IMR-90 (cell line): ENCODE data around the gene EIF4H. TPM values are rescaled to one million over a fixed set of nuclear protein-coding genes. Genes with fewer than 3 reads are reported as not detected.

ENCODE experiments used
- ATAC-seq: fragments of 200-7000 bp; cut with Tn5 transposase; 2 replicates; pipeline ENCODE4 v1.9.1; 2020; ENCODE audit warnings: low read depth, mild to moderate bottlenecking, moderate library complexity
- BruUV-seq: library from RNA; stranded (reverse); fragments of 400-500 nt; replicated peaks from 2 replicates; lab custom pipeline; 2021; lab: Mats Ljungman, UMichigan
- CTCF ChIA-PET: fragments of 300-600 bp; formaldehyde crosslinking; extraction: SDS; loops from one replicate; lab custom pipeline; 2021; ENCODE audit warnings: antibody characterized with exemption; lab: Yijun Ruan, JAX
- POLR2A ChIA-PET: fragments of 300-600 bp; sonication (Branson Sonifier 250); formaldehyde crosslinking; loops from one replicate; lab custom pipeline; 2022; ENCODE audit warnings: antibody characterized with exemption; ENCODE audit not compliant: unreplicated experiment; lab: Charles Lee
- DNase-seq: peaks from one replicate; pipeline ENCODE4 v3.0.0; 2013
- H2AFZ ChIP-seq: replicated peaks from 2 replicates; pipeline ENCODE3; 2013; ENCODE audit warnings: low read length, mild to moderate bottlenecking; ENCODE audit not compliant: poor library complexity
- H2AK5ac ChIP-seq: 2 replicates; pipeline ENCODE4 v1.6.1; 2013; ENCODE audit warnings: low read depth, low read length, inconsistent platforms
- H2AK9ac ChIP-seq: replicated peaks from 2 replicates; pipeline ENCODE3; 2013; ENCODE audit warnings: mild to moderate bottlenecking, low read depth, low read length, moderate library complexity; ENCODE audit not compliant: poor library complexity
- H2BK120ac ChIP-seq: 2 replicates; pipeline ENCODE4 v1.6.1; 2013; ENCODE audit warnings: low read depth, low read length, inconsistent platforms
- H2BK15ac ChIP-seq: 3 replicates; pipeline ENCODE4 v1.6.1; 2013; ENCODE audit warnings: low read depth, low read length, inconsistent platforms
- H2BK20ac ChIP-seq: 2 replicates; pipeline ENCODE4 v1.6.1; 2013; ENCODE audit warnings: low read depth, mild to moderate bottlenecking, inconsistent platforms, low read length, moderate library complexity
- H2BK5ac ChIP-seq: 2 replicates; pipeline ENCODE4 v1.6.1; 2013; ENCODE audit warnings: mild to moderate bottlenecking, low read depth, low read length, inconsistent platforms; ENCODE audit not compliant: poor library complexity, severe bottlenecking
- H3K14ac ChIP-seq: replicated peaks from 2 replicates; pipeline ENCODE4 v1.6.1; 2013; ENCODE audit warnings: low read depth, low read length, inconsistent platforms
- H3K18ac ChIP-seq: 2 replicates; pipeline ENCODE4 v1.6.1; 2013; ENCODE audit warnings: low read depth, low read length, control low read depth
- H3K23ac ChIP-seq: 2 replicates; pipeline ENCODE4 v1.6.1; 2013; ENCODE audit warnings: low read depth, low read length, inconsistent platforms
- H3K27ac ChIP-seq: 2 replicates; pipeline ENCODE4 v1.5.1; 2013; ENCODE audit warnings: mild to moderate bottlenecking, control low read depth, low read length; ENCODE audit not compliant: insufficient read depth
- H3K27me3 ChIP-seq: 2 replicates; pipeline ENCODE4 v1.6.1; 2013; ENCODE audit warnings: low read length; ENCODE audit not compliant: control insufficient read depth, insufficient read depth
- H3K36me3 ChIP-seq: 2 replicates; pipeline ENCODE4 v1.6.1; 2013; ENCODE audit warnings: low read length, mixed read lengths; ENCODE audit not compliant: control insufficient read depth, insufficient read depth
- H3K4ac ChIP-seq: 2 replicates; pipeline ENCODE4 v1.6.1; 2013; ENCODE audit warnings: low read depth, low read length, inconsistent platforms
- H3K4me1 ChIP-seq: 2 replicates; pipeline ENCODE4 v1.6.1; 2013; ENCODE audit warnings: low read length, mixed read lengths; ENCODE audit not compliant: control insufficient read depth, insufficient read depth
- H3K4me2 ChIP-seq: 2 replicates; pipeline ENCODE4 v1.6.1; 2013; ENCODE audit warnings: low read depth, mild to moderate bottlenecking, control low read depth, low read length, moderate library complexity
- H3K4me3 ChIP-seq: 2 replicates; pipeline ENCODE4 v1.5.1; 2013; ENCODE audit warnings: low read depth, mild to moderate bottlenecking, control low read depth, low read length, moderate library complexity; ENCODE audit not compliant: insufficient read depth
- H3K56ac ChIP-seq: 2 replicates; pipeline ENCODE4 v1.6.1; 2013; ENCODE audit warnings: low read length, inconsistent platforms; ENCODE audit not compliant: insufficient read depth; ENCODE audit errors: extremely low read depth
- H3K79me1 ChIP-seq, 2 experiments: 2 replicates each; pipeline ENCODE4 v1.6.1; 2013; ENCODE audit warnings: low read length in 2 of 2, inconsistent platforms in 1 of 2, low read depth in 1 of 2
- H3K9ac ChIP-seq: 2 replicates; pipeline ENCODE4 v1.6.1; 2013; ENCODE audit warnings: low read depth, low read length, control low read depth
- H3K9me1 ChIP-seq: 2 replicates; pipeline ENCODE4 v1.6.1; 2013; ENCODE audit warnings: low read length, inconsistent platforms; ENCODE audit not compliant: insufficient read depth
- H3K9me3 ChIP-seq: 2 replicates; pipeline ENCODE4 v1.6.1; 2013; ENCODE audit warnings: low read length; ENCODE audit not compliant: control insufficient read depth, insufficient read depth
- H4K20me1 ChIP-seq: 2 replicates; pipeline ENCODE4 v1.6.1; 2013; ENCODE audit warnings: low read length, inconsistent platforms; ENCODE audit not compliant: insufficient read depth
- H4K5ac ChIP-seq: 2 replicates; pipeline ENCODE4 v1.6.1; 2013; ENCODE audit warnings: mild to moderate bottlenecking, low read depth, low read length, control low read depth
- H4K8ac ChIP-seq, 2 experiments: 2 replicates each; pipeline ENCODE4 v1.6.1; 2013; ENCODE audit warnings: low read depth in 2 of 2, low read length in 2 of 2, control low read depth in 1 of 2, inconsistent platforms in 1 of 2
- H4K91ac ChIP-seq: 2 replicates; pipeline ENCODE4 v1.6.1; 2013; ENCODE audit warnings: low read depth, low read length, inconsistent platforms; ENCODE audit not compliant: insufficient read depth
- CEBPB ChIP-seq: IDR thresholded peaks from 2 replicates; pipeline ENCODE4 v1.6.1; 2012; ENCODE audit warnings: low read depth, low read length, improper control_type of control experiment
- CHD1 ChIP-seq: IDR thresholded peaks from 2 replicates; pipeline ENCODE4 v1.6.1; 2012; ENCODE audit warnings: low read depth, low read length, improper control_type of control experiment
- FOS ChIP-seq: fragments of 150-350 bp; IDR thresholded peaks from 2 replicates; pipeline ENCODE4 v1.6.1; 2016; ENCODE audit warnings: low read depth, low read length
- MAZ ChIP-seq: IDR thresholded peaks from 2 replicates; pipeline ENCODE4 v1.6.1; 2012; ENCODE audit warnings: low read depth, mild to moderate bottlenecking, low read length, improper control_type of control experiment, moderate library complexity, borderline replicate concordance
- WGBS, 2 experiments: methylation state at CpG; one replicate each; pipeline versions ENCODE4 v1.1.5 to v1.1.7; 2013; ENCODE audit warnings: missing lambda C conversion rate in 2 of 2; ENCODE audit not compliant: insufficient read length in 1 of 2; ENCODE audit errors: extremely low coverage in 2 of 2; 5-methylcytosine and 5-hydroxymethylcytosine counted together
- dilution Hi-C: fragments of 300-500 bp; cut with HindIII; formaldehyde crosslinking; loops from one replicate; pipeline ENCODE4 v1.14.3; 2018; ENCODE audit warnings: low sequenced_read_pairs; ENCODE audit not compliant: unreplicated experiment
- in situ Hi-C: fragments of 300-500 bp; cut with MboI; formaldehyde crosslinking; loops from 3 replicates; pipeline ENCODE4 v1.14.3; 2019; ENCODE audit warnings: low sequenced_read_pairs, inconsistent platforms, mixed read lengths
- intact Hi-C: fragments of 100-400 bp; cut with micrococcal nuclease; formaldehyde crosslinking; loops from 2 replicates; pipeline ENCODE4 v1.10.0; 2022
- polyA plus RNA-seq, 3 experiments: library from polyadenylated mRNA; depleted of rRNA; stranded (reverse); fragments of >200 nt; gene quantifications; 2 replicates each; pipeline ENCODE4 v1.2.3, GENCODE V29; 2012; ENCODE audit warnings: low replicate concordance in 1 of 3
- total RNA-seq: library from RNA; depleted of rRNA; stranded (reverse); fragments of >200 nt; gene quantifications from 2 replicates; pipeline ENCODE4 v1.2.3, GENCODE V29; 2012

EIF4H gene
- total and polyA plus RNA-seq, 2 of the 4 experiments (the other 2 are of a cell fraction), result 241 to 321 TPM

DNA sequence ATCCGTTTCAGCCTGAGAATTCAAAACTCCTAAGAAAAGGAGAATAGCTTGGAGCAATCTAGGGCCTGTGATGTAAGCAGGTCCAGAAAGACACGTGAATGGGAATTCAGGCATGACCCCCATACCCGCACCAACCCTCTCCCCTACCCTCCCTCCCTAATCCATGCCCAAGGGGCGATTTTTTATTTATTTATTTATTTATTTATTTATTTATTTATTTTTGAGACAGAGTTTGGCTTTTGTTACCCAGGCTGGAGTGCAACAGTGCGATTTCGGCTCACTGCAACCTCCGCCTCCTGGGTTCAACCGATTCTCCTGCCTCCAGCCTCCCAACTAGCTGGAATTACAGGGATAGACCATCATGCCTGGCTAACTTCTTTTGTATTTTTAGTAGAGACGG is 16.6 kb upstream of the EIF4H start:
- no peaks in the 10 kb centered on the region for H3K9me3 ChIP-seq
- no peaks in the 10 kb centered on the region for H3K79me1 ChIP-seq
- H3K23ac ChIP-seq, result no peak overlapping the region
- H2BK5ac ChIP-seq, result no peak overlapping the region
- H3K4me1 ChIP-seq, result no peaks in the 10 kb centered on the region
- no peak for ATAC-seq
- H4K20me1 ChIP-seq, result no peaks in the 10 kb centered on the region
- no peak overlapping the region for H3K18ac ChIP-seq
- no peak overlapping the region for H3K27ac ChIP-seq
- H2BK120ac ChIP-seq, result no peak overlapping the region
- no peak overlapping the region for H3K56ac ChIP-seq
- H4K8ac ChIP-seq, result no peak overlapping the region
- H2AK9ac ChIP-seq, result no peak overlapping the region
- no peak overlapping the region for H2AFZ ChIP-seq
- no peaks in the 10 kb centered on the region for H3K27me3 ChIP-seq
- no peaks in the 10 kb centered on the region for H3K36me3 ChIP-seq
- DNase-seq, result no peak
- H2AK5ac ChIP-seq, result no peak overlapping the region
- H3K4me3 ChIP-seq, result no peak overlapping the region
- TF ChIP-seq CEBPB (no peak), FOS (no peak), MAZ (no peak), CHD1 (no peak)
- intact Hi-C loops (no loop called here), in situ Hi-C loops (no loop called here), dilution Hi-C loops (no loop called here)
- WGBS, 2 experiments, result no CpG with 5 or more reads among the region's 9 CpGs
- H4K5ac ChIP-seq, result no peak overlapping the region
- 0 out of 2 replicates have a peak, but pooled peaks cover 2% of the 10 kb centered on the region for H3K9me1 ChIP-seq
- no TSS peak for BruUV-seq
- H3K4ac ChIP-seq, result no peak overlapping the region
- no peak overlapping the region for H3K14ac ChIP-seq
- no peak overlapping the region for H4K91ac ChIP-seq
- H2BK20ac ChIP-seq, result no peak overlapping the region
- CTCF ChIA-PET, result no interaction called here
- H3K9ac ChIP-seq, result no peak overlapping the region
- H3K4me2 ChIP-seq, result no peak overlapping the region
- no peak overlapping the region for H2BK15ac ChIP-seq
- POLR2A ChIA-PET, result no interaction called here
